CD4-positive, alpha-beta T cell treated with Interleukin-4 for 4 hours (primary cell): ENCODE results near the gene RAET1E.
"Not testable (repeated sequence)": the region's sequence is repeated elsewhere in the genome, so short reads cannot be mapped to it uniquely, and the experiment has no call there.

Source experiments
- DNase-seq: peaks from one replicate; pipeline ENCODE4 v3.0.0-alpha.2; 2020

Gene RAET1E, protein sequence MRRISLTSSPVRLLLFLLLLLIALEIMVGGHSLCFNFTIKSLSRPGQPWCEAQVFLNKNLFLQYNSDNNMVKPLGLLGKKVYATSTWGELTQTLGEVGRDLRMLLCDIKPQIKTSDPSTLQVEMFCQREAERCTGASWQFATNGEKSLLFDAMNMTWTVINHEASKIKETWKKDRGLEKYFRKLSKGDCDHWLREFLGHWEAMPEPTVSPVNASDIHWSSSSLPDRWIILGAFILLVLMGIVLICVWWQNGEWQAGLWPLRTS

DNA sequence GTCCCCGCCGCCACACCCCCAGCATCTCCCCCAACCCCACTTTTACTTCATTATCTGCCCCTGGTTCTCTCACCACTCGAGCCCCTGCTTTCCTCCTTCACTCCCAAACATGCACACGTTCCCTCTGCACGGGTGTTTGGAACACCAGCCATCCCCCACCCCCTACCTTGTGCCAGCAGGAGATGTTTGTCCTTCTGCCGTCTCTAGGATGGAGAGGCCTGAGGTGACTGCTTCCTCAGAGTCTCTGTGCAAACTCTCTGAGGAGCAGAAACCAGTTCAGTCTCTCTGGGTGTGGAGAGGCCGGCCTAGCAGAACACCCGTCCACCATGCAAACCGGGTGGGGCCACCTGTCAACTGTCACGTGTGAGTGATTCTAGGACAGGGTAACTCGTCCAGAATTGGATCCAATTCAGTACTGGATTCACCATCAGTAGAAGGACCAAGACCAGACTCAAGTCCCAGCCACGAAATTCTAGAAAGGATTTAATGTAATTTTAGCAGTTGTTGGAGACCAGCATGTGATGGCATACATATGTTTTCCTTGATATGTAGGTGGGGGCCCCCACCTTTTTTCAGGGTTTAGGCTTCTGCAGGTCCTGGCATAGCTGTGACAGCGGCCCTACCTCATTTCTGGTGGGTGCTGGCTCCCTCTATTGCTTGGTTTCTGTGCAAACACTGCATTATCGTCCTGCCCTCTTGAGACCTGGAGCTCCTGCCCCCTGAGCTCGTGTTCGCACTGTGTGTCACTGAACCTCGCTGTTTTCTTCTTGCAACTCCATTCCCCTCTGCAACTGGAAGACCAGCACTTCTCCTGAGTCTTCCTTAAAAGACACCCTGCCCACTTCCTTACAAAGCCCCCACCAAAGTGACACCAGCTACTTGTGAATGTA lies at the start of gene RAET1E:
Gene RAET1E, minus strand, starts transcription at position 259 of the 890 bp plus-strand sequence. CDS start 7,212 bp downstream, outside the sequence.
- DNase-seq: no peak

DNA sequence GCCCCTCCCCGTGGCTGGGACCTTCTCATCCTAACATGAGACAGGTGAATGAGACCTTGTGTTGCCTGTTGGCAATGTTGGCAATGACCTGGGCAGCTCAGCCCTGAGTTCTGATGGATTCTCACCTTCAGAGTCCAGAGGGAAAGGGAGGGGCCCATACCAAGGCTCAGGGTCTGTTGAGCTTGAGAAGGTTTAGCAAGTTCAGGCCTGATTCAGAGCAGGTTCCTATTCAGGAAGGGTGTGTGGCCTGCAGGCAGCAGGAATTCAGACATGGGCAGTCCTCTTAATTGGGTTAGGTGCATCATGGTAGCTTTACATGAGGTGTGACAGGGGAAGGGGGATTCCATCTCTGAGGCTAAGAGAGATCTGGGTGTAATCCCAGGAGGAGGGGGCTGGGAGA lies 49.6 kb upstream of the RAET1E start:
- not testable (repeated sequence) for DNase-seq

DNA sequence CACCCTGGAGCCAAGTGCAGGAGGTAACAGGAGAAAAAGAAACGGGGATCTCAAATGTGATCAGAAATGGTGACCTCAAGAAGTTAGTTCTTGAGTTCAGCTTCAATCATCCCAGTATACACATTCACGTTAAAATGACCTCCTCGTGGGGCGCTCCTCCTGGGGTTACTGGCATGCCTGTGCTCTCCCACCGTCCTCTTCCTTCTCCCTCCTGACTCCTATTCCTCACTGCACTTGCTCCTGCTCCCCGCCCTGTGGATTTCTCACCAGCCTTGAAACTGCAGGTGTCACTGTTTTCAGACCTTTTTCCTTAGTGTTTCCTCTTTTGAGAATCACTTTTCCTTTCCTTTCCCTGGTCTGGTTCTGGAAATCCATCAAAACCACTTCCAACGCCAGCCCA lies 48.7 kb upstream of the RAET1E start:
- not testable (repeated sequence) for DNase-seq

DNA sequence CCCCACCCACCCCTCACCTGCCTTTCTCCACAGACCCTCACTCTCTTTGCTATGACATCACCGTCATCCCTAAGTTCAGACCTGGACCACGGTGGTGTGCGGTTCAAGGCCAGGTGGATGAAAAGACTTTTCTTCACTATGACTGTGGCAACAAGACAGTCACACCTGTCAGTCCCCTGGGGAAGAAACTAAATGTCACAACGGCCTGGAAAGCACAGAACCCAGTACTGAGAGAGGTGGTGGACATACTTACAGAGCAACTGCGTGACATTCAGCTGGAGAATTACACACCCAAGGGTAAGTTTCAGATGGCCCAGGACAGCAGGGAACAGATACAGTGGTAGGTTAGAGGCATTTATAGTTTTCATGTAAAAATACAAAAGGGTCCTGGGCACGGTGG lies 47.4 kb upstream of the RAET1E start:
- DNase-seq: not testable (repeated sequence)

DNA sequence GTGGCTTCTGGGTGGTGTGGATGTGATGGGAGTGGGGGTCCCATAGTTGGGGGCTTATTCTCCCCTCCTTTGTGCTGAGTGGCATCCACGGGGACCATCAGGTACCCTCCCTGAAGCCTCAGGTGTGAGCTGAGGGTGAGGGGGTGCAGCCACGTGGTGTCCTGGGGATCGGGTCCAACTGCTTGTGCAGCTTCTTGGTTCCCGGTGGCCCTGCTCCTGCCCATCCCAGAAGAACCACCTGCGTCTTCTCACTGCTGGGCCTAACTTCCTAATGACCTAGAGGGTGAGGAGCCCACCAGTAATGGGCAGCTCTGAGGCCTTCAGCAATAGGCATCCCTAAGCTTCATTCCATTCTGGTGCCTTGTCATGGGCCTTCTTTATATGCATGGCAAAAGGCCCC lies 45.4 kb upstream of the RAET1E start:
- DNase-seq: not testable (repeated sequence)

DNA sequence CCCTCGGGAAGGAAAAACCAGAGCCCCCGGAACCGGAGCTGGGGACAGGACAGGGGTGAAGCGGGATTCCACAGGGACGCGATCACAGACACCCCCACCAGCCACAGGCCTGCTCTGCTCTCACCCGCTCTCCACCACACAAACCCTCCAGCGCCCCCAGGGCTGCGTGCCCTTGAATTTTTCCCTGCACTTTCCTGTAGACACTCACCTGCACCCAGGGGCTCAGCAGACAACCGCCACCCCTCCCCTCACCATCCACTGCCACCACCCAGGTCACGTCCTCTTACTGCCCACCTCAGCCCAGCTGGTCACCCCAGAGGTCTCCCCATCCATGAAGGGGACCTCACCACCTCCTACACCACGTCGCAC lies 44.5 kb upstream of the RAET1E start:
- DNase-seq: no peak

DNA sequence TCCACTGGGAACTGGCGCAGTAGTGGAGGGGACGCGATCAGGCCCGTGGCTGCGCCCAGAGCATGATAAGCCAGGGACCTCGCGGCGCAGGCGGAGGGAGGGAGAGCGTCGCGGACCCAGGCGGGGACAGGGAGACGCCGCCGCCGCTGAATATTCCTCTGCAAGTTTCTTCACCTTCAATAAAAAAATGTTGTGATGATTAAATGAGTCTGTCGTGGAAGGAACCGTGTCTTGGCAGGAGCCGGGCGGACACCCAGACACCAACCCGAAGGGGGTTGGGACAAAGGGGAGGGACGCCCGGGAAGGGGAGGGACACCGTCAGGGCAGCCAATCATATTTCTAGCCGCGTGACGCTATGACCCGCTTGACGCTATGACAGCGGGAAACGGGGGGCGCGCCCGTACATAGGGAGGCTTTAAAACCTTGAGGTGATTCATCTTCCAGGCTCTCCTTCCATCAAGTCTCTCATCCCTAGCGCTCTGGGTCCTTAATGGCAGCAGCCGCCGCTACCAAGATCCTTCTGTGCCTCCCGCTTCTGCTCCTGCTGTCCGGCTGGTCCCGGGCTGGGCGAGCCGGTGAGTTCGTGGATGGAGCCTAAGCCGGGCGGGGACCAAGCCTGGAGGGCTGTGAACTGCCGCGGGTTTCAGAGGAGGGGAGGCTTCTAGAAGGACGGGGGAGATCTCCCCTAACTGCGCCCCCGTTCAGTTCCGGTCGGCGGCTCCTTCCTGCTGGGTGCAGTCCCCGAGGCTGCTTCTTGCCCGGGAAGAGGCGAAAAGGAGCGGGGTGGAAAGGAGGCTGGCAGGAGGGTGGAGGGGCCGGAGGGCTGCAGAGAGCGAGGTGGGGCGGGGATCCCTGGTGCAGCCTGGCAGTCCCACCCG lies 43.9 kb upstream of the RAET1E start, which contains the start of gene ULBP2:
Gene ULBP2, plus strand, starts transcription at position 432 of the 878 bp plus-strand sequence. Its CDS starts 59 bp downstream, at position 491.
- DNase-seq: peak; percentile 94

DNA sequence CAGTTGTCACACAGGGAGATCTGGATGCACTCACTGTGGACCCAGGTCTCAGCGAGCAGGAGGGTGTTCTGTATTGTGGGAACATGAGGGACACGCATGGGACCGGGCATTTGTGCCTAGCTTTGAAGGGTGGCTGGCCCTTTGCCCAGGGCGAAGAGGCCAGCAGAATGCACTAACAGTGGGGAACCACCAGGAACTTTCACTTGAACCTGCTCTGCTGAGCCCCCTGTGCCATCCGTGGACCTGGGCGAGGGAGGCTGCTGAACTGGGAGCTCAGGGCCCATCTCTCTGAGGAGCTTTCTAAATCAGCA lies 42.7 kb upstream of the RAET1E start:
- no peak for DNase-seq

DNA sequence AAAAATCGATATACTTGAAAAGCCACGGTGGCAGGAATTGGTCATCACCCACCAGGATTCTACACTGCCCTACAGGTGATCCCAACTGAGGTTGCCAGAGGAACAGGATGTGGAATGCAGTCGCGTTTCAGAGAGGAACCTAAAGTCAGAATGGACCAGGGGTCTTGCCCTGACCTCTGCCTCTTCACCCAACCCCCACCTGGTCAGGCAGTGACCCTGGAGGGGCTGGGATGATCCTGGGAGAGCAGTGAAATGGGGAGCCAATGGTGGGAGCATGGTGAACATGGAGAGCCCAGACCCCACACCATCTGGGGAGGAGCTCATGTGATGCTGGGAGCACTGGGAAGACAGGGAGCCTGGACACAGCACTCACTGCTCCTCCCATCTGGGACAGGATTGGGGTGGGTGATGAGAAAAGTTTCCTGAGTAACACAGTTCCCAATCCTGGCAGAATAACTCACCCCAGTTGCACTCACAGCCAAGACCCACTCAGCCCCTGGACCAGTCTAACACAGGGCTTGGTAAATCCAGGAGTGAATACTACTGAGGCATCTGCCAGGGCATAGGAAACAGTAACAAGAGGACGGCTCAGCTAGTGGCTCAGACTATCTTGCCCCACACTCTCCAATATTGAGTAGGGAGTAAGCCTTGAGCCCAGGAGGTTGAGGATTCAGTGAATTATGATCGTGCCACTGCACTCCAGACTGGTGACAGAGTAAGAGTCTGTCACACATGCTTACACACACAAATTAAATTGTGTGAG lies 42.2 kb upstream of the RAET1E start:
- no peak for DNase-seq

DNA sequence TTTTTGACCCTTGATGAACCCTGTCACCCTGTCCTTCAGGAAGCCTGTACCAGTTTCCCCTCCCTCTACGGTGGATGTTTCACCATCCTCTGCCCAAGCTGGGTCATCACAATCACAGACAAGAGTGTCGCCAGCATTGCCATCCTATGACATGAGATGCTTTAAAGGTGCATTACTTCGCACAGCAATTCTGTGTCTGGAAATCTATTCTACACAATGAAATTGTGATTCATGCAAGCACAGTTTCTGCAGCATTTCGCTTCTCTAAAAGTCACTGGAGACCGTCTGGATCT lies 41.4 kb upstream of the RAET1E start:
- no peak for DNase-seq

DNA sequence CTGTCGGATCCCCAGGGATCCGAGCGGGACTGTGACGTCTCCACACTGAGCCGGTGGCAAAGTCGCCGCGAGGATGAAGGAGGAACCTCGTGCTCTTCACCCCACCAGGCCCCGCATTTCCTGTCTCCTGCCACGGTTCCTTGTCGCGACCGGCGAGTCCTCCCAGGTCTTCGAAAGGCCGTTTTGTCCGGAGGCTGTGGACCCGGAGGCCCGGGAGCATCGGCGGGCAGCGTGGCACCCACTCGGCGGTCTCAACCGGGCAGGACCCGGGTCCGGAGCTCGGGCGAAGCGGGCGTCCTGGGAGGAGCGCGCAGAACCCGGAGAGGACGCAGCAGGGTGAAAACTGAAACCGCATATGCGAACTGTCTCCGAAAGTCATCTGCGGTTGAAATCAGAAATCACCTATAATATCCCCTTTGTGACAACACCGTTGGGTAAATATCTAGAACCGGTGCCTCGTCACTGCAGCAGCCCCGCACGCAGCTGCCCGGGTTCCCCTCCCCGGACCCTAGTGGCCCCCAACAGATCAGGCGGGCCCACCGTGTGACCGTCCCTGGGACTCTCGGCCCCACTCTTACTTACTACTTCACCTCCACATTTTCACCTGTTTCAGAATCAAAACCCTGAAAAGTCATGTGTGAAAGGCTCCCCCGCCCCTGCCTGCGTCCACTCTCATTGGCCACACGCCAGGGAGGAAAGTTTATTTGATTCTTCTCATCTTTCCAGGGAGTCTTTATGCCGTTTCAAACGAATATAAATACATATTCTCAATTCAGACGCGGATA lies 40.9 kb upstream of the RAET1E start:
- DNase-seq: peak; percentile 60

DNA sequence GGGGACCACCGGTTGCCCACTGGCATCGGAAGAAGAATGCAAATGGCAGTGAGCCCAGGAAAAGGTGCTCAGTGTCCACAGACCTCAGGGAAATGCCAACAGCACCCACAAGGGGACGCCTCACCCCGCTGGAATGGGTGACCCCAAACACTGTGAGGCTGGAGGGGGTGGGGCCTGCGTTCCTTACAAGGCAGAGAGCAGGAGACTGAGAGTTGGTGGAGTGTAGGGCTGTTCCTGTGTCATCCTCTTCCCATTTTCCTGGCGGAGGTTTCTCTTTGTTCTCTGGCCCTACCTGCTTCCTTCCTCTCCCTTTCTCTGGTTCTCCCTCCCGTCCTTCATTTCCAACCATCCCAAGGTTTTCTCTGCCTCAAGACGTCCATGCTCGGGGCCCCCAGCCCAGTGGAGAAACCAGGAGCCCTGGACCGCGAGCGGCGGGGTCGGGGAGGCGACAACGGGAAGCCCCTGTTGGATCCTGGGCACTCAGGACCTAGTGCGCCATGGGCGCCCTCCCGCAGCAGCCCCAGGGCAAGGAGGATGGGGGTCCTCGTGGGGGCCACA lies 40.2 kb upstream of the RAET1E start:
- not testable (repeated sequence) for DNase-seq

DNA sequence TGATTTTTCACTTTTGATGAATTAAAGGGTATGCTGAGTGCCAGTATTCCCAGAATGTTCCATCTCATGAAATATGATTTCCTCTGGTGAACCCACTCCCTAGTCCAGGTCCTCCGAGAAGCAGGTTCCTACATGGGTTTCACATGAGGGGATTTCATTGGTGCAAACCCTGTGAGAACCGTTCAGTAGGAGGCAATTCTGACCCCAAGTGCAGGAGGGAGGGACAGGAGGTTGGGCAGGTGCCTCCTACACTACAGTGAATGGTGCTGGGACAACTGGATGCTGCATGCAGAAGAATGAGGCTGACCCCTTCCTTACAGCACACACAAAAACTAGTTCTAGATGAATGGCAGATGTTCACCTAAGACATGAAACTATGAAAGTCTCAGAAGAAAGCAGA lies 38.8 kb upstream of the RAET1E start:
- no peak for DNase-seq

DNA sequence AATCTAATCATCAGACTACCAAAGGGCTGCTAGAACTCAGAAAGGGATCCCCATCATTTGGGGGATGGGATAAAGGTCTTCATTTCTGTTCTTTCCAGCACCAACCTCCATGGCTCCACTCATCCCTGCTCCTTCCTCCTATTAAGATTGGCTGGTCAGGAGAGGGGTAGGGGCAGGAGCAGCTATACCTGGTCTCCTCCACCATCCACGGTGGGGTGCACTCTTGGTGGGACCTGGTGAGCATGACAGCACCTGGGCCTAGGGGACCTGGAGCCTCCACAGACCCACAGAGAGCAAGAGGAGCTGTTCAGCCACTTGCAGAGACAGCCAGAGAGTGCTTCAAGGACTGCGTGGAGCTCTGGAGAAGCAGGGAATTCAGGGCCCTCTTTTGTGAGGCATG lies 37.8 kb upstream of the RAET1E start:
- DNase-seq: no peak

DNA sequence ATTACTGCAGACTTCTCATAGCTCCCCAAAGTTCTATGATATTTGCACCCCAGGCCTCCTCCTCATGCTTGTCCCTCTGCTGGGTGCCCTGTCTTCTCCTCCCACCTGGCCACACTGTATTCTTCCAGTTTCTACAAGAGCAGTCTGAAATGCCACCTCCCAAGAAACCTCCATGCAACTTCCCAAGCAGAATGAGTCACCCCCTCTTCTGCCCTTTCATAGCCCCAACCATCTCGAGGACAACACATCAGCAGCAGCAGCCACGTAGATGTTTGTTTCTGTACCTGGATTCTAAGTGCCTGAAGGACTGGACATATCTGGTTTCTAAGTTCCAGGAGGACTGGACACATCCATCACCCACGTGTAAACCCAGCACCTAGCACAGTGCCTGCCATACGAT lies 37.3 kb upstream of the RAET1E start:
- DNase-seq: no peak

DNA sequence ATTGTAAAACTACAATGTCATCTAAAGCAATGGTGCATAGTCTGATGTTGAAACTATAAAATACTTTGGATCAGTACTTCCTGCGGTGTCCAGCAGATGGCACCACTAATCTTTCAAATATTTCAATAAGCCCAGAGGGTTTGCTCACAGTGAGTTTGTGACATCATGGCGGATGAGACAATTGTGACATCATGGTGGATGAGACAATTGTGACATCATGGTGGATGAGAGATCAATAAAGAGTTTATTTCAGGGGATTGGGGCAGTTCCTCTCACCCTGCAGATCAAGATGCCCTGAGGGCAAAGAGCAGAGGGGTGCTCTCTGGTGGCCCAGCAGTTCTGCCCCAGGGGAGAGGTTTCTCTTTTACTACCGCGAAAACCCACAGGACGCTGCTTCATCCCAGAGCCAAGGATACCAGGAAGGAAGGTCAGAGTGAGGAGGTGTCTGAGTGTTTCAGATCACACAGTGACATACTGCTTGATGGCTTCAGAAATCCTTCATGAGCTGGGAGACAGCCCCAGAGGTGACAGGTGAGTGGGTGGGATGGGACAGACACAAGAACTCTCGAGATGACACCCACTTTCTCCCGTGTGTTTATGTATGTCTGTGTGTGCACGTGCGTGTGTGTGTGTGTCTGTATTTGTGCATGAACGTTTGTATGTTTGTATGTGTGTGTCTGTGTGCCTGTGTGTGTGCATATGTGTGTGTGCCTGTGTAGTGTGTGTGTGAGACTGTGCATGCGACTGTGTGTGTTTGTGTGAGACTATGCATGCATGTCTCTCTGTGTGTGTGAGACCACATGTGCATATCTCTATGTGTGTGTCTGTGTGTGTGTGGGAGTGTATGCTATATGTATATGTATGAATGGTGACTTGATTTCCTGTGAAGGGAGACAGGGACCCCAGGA lies 36.6 kb upstream of the RAET1E start:
- DNase-seq: peak; percentile 80

DNA sequence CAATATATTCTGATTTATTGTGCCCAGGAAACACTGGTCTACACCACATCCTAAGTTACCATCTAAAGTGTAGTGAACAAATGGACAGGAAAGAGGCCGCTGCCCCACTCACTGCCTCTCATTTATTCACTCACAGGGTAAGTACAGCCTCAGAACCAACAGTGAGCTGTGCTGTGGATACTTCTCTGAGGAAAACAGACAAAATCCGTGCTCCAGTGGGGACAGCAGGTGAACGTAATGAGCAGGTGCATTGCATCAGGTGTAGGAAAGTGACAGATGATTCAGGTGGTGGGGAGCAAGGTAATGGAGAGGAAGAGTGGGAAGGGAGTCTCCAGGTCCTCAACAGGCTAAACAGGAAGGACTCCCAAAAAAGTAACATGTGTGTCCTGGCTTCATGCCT lies 35.5 kb upstream of the RAET1E start:
- no peak for DNase-seq

DNA sequence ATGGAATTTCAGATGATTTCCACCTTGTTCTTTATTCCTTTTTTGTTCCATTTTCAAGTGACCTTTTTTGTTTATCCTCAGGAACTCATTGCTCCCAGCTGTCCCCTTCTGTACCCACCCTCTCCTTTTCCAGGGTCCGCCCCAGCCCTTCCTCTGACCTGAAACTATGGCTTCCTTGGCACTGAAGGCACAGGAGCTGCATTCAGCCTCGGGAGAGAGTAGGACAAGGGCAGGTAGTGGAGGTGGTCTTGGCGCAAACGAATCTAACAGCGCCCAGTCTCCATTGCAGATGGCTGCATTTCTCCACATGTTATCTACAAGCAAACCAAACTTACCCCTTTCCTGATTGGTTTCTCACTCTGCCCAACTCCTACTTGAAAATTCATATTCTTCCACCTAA lies 35.1 kb upstream of the RAET1E start:
- DNase-seq: no peak

DNA sequence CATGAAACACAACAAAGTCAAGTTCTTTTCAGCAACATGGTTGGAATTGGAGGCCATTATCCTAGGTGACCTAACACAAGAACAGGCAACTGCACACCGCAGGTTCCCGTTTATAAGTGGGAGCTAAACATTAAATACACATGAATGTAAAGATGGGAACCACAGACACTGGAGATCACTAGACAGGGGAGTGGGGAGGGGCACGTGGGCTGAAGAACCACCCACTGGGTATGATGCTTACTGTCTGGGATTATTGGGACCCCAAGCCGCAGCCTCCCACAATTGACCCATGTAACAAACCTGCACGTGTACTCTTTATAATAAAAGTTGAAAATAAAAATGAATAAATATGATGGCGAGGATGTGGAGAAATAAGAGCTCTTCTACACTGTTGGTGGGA lies 33.6 kb upstream of the RAET1E start:
- no peak for DNase-seq

DNA sequence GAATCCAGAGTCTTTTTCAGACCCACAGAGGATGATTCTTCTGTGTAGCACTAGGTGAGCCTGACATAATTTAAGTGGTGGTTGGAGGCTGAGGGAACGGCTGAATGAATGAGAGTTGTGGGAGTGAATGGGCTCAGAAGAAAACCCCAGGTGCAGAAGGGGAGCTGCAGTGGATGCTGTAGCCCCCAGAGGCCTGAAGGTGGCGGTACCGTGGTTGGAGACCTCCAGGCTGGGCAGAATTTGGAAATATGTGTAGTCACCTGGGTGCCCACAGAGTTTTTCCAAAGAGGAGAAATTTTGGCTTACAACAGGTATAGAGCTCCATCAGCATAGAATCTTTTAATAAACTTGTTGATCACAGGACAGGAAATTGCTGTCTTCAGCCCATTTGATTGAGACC lies 31.5 kb upstream of the RAET1E start:
- no peak for DNase-seq

DNA sequence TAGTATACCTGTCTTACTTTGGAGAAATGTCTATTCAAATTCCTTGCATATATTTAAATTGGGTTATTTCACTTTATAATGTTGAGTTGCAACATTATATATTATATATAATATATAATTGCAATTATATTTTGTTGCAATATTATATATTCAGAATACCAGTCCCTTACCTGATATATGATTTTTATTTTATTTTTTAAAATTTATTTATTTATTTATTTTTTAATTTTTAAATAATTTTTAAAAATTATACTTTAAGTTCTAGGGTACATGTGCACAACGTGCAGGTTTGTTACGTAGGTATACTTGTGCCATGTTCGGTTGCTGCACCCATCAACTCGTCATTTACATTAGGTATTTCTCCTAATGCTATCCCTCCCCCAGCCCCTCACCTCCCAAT lies 29.1 kb upstream of the RAET1E start:
- not testable (repeated sequence) for DNase-seq
